Kasumi-1 (cell line): ENCODE measurements around the gene STAT4.

ENCODE experiments used
- DNase-seq, 2 experiments: peaks; one replicate each; lab custom pipeline; 2025; lab: John Stamatoyannopoulos, UW

The STAT4 gene

GRCh38 chr2:191041418-191042161 lies 109.2 kb downstream of the STAT4 start:
- DNase-seq, result no peak

GRCh38 chr2:191039616-191040015 lies 111.2 kb downstream of the STAT4 start:
- no peak for DNase-seq

GRCh38 chr2:191038741-191039140 lies 112.1 kb downstream of the STAT4 start:
- no peak for DNase-seq

- peak; percentile 15 to 34 for DNase-seq
These were observed 112.5 kb downstream of the STAT4 start for GRCh38 chr2:191038241-191038725.

- DNase-seq, result no peak
These were observed 113.4 kb downstream of the STAT4 start for GRCh38 chr2:191037351-191037750.

GRCh38 chr2:191036363-191036762 lies 114.4 kb downstream of the STAT4 start:
- no peak for DNase-seq

GRCh38 chr2:191032588-191033429 lies 118.0 kb downstream of the STAT4 start:
- DNase-seq, result no peak

- no peak for DNase-seq
These were observed 119.5 kb downstream of the STAT4 start for GRCh38 chr2:191031256-191031655.

- peak; percentile 80 to 87 for DNase-seq
These were observed 120.2 kb downstream of the STAT4 start for GRCh38 chr2:191030521-191031154.

- no peak for DNase-seq
These were observed 121.4 kb downstream of the STAT4 start for GRCh38 chr2:191029280-191029950.

- no peak for DNase-seq
These were observed 124.4 kb downstream of the STAT4 start for GRCh38 chr2:191026377-191026776.

GRCh38 chr2:191025135-191025534 lies 125.7 kb downstream of the STAT4 start:
- no peak for DNase-seq

GRCh38 chr2:191023235-191023679 lies 127.5 kb downstream of the STAT4 start:
- DNase-seq, result no peak

GRCh38 chr2:191020742-191021381 lies 129.9 kb downstream of the STAT4 start:
- peak; percentile 49 to 76 for DNase-seq

GRCh38 chr2:191020221-191020741 lies 130.5 kb downstream of the STAT4 start:
- peak; percentile 99 to 100 for DNase-seq

GRCh38 chr2:191019376-191019775 lies 131.4 kb downstream of the STAT4 start:
- no peak for DNase-seq

GRCh38 chr2:191018643-191019119 lies 132.1 kb downstream of the STAT4 start:
- no peak for DNase-seq

- no peak for DNase-seq
These were observed 132.7 kb downstream of the STAT4 start for GRCh38 chr2:191018048-191018447.

GRCh38 chr2:191015831-191016230 lies 135.0 kb downstream of the STAT4 start:
- no peak for DNase-seq

- DNase-seq, result no peak
These were observed 135.6 kb downstream of the STAT4 start for GRCh38 chr2:191015239-191015638.

- no peak for DNase-seq
These were observed 136.2 kb downstream of the STAT4 start for GRCh38 chr2:191014653-191015020.
